ENCODE measurements around the gene RHOBTB1. TPM values are rescaled to one million over a fixed set of nuclear protein-coding genes. Genes with fewer than 3 reads are reported as not detected.

RHOBTB1 gene
- total and polyA plus RNA-seq, 4 donors: 2.7 to 11.8 (median 4.9) TPM

DNA sequence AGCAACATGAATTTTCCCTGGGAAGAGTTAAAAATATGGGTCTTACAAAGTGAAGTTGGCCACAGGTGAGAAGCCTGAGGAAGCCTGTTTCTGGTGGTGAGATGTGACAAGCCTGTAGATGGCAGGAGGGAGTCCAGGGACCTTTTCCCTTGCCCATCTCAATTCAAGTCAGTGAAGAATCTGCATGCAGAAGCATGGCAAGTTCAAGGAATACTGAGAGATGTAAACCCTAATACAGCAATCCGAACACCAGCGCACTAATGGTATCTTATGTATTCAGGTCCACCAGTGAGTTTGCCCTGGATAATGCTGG, 73.6 kb downstream of the RHOBTB1 start (continued):
- TF ChIP-seq, protein P1, sequence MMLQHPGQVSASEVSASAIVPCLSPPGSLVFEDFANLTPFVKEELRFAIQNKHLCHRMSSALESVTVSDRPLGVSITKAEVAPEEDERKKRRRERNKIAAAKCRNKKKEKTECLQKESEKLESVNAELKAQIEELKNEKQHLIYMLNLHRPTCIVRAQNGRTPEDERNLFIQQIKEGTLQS (IDR thresholded peaks at IDR 0.05): no peak
- TF ChIP-seq, protein P2, sequence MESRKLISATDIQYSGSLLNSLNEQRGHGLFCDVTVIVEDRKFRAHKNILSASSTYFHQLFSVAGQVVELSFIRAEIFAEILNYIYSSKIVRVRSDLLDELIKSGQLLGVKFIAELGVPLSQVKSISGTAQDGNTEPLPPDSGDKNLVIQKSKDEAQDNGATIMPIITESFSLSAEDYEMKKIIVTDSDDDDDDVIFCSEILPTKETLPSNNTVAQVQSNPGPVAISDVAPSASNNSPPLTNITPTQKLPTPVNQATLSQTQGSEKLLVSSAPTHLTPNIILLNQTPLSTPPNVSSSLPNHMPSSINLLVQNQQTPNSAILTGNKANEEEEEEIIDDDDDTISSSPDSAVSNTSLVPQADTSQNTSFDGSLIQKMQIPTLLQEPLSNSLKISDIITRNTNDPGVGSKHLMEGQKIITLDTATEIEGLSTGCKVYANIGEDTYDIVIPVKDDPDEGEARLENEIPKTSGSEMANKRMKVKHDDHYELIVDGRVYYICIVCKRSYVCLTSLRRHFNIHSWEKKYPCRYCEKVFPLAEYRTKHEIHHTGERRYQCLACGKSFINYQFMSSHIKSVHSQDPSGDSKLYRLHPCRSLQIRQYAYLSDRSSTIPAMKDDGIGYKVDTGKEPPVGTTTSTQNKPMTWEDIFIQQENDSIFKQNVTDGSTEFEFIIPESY (IDR thresholded peaks at IDR 0.05): no peak

DNA sequence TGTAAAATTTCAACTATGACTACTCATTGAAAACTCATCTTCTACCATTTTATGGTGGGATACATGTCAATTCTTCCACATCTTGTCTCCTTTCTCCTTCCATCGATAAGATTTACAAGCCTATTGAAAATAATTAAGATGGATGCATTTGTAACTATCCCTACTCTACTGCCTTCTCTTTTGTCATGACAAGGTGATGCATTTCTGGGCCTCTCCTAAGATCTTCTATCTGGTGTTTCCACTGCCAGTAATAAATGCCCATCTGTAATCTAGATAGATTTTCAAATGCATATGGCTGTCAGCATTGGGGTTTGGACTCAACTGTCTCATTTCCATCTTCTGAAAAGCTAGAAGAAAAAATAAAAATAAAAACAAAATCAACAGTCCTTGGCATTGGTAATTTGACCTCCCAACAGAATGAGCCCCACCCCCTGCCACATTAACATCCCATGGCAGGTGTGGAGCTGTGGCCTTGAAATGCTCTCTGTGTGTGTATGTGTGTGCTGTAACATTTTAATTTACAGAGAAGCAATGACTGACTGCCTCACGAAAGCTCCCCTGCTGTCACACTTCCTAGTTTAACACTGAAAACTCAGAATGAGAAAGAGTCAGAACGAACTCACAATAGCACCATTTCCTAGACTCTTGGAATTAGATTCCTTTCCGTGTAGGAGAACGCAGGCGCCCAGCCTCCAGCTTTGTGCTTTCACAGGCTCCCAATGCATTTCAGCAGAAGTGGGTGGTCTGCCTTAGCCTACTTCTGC, 74.2 kb downstream of the RHOBTB1 start:
- no peak overlapping the region for H3K27ac ChIP-seq (ENCODE audit: low read depth in 1 of 2, low read length in 2 of 2)
- TF ChIP-seq NR2F2 (IDR thresholded peaks at IDR 0.05) (no peak), FOXA2 (IDR thresholded peaks at IDR 0.05) (no peak), YY1 (IDR thresholded peaks at IDR 0.05) (no peak), SP1 (IDR thresholded peaks at IDR 0.05) (no peak), HNF4G (IDR thresholded peaks at IDR 0.05) (no peak)
- TF ChIP-seq, protein P1 (IDR thresholded peaks at IDR 0.05): no peak
- TF ChIP-seq, protein P2 (IDR thresholded peaks at IDR 0.05): no peak
- TF ChIP-seq, protein P3, sequence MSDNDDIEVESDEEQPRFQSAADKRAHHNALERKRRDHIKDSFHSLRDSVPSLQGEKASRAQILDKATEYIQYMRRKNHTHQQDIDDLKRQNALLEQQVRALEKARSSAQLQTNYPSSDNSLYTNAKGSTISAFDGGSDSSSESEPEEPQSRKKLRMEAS (IDR thresholded peaks at IDR 0.05): no peak
- WGBS: 90% methylated on average over 6 of the region's 6 CpGs
- H3K27me3 ChIP-seq (ENCODE audit: control insufficient read depth in 4 of 4, insufficient read depth in 4 of 4, low read length in 3 of 4): no peaks in the 10 kb centered on the region
- H3K4me1 ChIP-seq (ENCODE audit: control insufficient read depth in 4 of 4, insufficient read depth in 4 of 4, low read length in 3 of 4): no peaks in the 10 kb centered on the region
- no peaks in the 10 kb centered on the region for H3K9me3 ChIP-seq (ENCODE audit: control insufficient read depth in 4 of 4, low read length in 3 of 4)
- H3K36me3 ChIP-seq (ENCODE audit: control insufficient read depth in 4 of 4, insufficient read depth in 3 of 4, low read depth in 1 of 4, low read length in 3 of 4): peaks cover 0 to 3% (median 1%) of the 10 kb centered on the region in 4 donors
- DNase-seq (ENCODE audit: low spot score): no peak
- no peak overlapping the region for H3K4me3 ChIP-seq (ENCODE audit: low read depth in 1 of 3, low read length in 3 of 3)
- H3K9ac ChIP-seq (ENCODE audit: low read depth in 1 of 2, low read length in 2 of 2): no peak overlapping the region

DNA sequence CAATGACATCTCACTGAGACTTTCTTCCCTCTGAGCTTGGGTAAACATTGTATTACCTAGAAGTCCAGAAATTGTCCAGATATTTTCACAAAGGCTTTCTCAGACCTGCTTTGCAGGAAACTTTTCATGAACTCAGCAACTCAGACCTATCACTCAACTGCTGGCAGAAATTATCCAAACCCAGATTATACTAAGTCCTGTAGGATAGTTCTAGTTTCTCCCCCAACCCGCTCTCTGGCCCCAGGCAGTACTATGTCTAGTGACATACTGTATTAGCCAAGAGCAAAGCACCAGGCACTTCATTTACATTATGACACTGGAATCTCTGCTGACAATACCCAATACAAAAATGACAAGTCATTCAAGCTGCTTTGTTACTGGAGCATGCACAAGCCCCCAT, 75.0 kb downstream of the RHOBTB1 start:
- Histone ChIP-seq H3K36me3 (ENCODE audit: control insufficient read depth in 4 of 4, insufficient read depth in 3 of 4, low read depth in 1 of 4, low read length in 3 of 4) (peaks cover 0 to 2% (median 0%) of the 10 kb centered on the region in 4 donors), H3K9me3 (ENCODE audit: control insufficient read depth in 4 of 4, low read length in 3 of 4) (no peaks in the 10 kb centered on the region), H3K4me3 (ENCODE audit: low read depth in 1 of 3, low read length in 3 of 3) (no peak overlapping the region), H3K27me3 (ENCODE audit: control insufficient read depth in 4 of 4, insufficient read depth in 4 of 4, low read length in 3 of 4) (no peaks in the 10 kb centered on the region), H3K9ac (ENCODE audit: low read depth in 1 of 2, low read length in 2 of 2) (no peak overlapping the region), H3K4me1 (ENCODE audit: control insufficient read depth in 4 of 4, insufficient read depth in 4 of 4, low read length in 3 of 4) (no peaks in the 10 kb centered on the region), H3K27ac (ENCODE audit: low read depth in 1 of 2, low read length in 2 of 2) (no peak overlapping the region)
- 92% methylated on average over 1 of the region's 1 CpG for WGBS
- no peak for DNase-seq (ENCODE audit: low spot score)
- no peak for TF ChIP-seq HNF4G (IDR thresholded peaks at IDR 0.05)
- TF ChIP-seq RXRA (IDR thresholded peaks at IDR 0.05): no peak
- no peak for TF ChIP-seq FOXA2 (IDR thresholded peaks at IDR 0.05)
- TF ChIP-seq, protein P1 (IDR thresholded peaks at IDR 0.05): no peak
- TF ChIP-seq, protein P4, sequence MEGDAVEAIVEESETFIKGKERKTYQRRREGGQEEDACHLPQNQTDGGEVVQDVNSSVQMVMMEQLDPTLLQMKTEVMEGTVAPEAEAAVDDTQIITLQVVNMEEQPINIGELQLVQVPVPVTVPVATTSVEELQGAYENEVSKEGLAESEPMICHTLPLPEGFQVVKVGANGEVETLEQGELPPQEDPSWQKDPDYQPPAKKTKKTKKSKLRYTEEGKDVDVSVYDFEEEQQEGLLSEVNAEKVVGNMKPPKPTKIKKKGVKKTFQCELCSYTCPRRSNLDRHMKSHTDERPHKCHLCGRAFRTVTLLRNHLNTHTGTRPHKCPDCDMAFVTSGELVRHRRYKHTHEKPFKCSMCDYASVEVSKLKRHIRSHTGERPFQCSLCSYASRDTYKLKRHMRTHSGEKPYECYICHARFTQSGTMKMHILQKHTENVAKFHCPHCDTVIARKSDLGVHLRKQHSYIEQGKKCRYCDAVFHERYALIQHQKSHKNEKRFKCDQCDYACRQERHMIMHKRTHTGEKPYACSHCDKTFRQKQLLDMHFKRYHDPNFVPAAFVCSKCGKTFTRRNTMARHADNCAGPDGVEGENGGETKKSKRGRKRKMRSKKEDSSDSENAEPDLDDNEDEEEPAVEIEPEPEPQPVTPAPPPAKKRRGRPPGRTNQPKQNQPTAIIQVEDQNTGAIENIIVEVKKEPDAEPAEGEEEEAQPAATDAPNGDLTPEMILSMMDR (IDR thresholded peaks at IDR 0.05; ENCODE audit: low read depth, low read length, missing input control): no peak
- no peak for TF ChIP-seq YY1 (IDR thresholded peaks at IDR 0.05)
- TF ChIP-seq HNF4A (conservative IDR thresholded peaks at IDR 0.05): no peak
- TF ChIP-seq, protein P2 (IDR thresholded peaks at IDR 0.05): no peak
- TF ChIP-seq, protein P5, sequence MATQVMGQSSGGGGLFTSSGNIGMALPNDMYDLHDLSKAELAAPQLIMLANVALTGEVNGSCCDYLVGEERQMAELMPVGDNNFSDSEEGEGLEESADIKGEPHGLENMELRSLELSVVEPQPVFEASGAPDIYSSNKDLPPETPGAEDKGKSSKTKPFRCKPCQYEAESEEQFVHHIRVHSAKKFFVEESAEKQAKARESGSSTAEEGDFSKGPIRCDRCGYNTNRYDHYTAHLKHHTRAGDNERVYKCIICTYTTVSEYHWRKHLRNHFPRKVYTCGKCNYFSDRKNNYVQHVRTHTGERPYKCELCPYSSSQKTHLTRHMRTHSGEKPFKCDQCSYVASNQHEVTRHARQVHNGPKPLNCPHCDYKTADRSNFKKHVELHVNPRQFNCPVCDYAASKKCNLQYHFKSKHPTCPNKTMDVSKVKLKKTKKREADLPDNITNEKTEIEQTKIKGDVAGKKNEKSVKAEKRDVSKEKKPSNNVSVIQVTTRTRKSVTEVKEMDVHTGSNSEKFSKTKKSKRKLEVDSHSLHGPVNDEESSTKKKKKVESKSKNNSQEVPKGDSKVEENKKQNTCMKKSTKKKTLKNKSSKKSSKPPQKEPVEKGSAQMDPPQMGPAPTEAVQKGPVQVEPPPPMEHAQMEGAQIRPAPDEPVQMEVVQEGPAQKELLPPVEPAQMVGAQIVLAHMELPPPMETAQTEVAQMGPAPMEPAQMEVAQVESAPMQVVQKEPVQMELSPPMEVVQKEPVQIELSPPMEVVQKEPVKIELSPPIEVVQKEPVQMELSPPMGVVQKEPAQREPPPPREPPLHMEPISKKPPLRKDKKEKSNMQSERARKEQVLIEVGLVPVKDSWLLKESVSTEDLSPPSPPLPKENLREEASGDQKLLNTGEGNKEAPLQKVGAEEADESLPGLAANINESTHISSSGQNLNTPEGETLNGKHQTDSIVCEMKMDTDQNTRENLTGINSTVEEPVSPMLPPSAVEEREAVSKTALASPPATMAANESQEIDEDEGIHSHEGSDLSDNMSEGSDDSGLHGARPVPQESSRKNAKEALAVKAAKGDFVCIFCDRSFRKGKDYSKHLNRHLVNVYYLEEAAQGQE (IDR thresholded peaks at IDR 0.05): no peak
- TF ChIP-seq EGR1 (IDR thresholded peaks at IDR 0.05; ENCODE audit: low read depth in 2 of 2): no peak
- no peak for TF ChIP-seq RAD21 (IDR thresholded peaks at IDR 0.05)
- TF ChIP-seq NR2F2 (IDR thresholded peaks at IDR 0.05): no peak
- TF ChIP-seq JUND (IDR thresholded peaks at IDR 0.05): no peak

Measured in liver (tissue), 9 donors.